IgD-negative memory B cell (primary cell): ENCODE results near the gene NCOA7. TPM values are rescaled to one million over a fixed set of nuclear protein-coding genes. Genes with fewer than 3 reads are reported as not detected.

Experiments used
- H3K27ac Mint-ChIP-seq, 3 donors: one replicate each; pipeline ENCODE4 v1.8.0; 2020 to 2022; ENCODE audit warnings: mild to moderate bottlenecking in 3 of 3, mixed read lengths in 3 of 3, moderate library complexity in 1 of 3
- H3K27me3 Mint-ChIP-seq: one replicate; pipeline ENCODE4 v1.8.0; 2021; ENCODE audit warnings: mixed read lengths
- H3K36me3 Mint-ChIP-seq: one replicate; pipeline ENCODE4 v1.8.0; 2020; ENCODE audit warnings: mild to moderate bottlenecking, mixed read lengths
- H3K4me1 Mint-ChIP-seq, 3 donors: one replicate each; pipeline ENCODE4 v1.8.0; 2020 to 2022; ENCODE audit warnings: mixed read lengths in 3 of 3, mild to moderate bottlenecking in 1 of 3
- H3K4me3 Mint-ChIP-seq, 4 donors: one replicate each; pipeline ENCODE4 v1.8.0; 2020 to 2022; ENCODE audit warnings: mild to moderate bottlenecking in 4 of 4, mixed read lengths in 4 of 4, moderate library complexity in 3 of 4
- H3K9me3 Mint-ChIP-seq, 3 donors: one replicate each; pipeline ENCODE4 v1.8.0; 2020 to 2021; ENCODE audit warnings: mixed read lengths in 3 of 3, mild to moderate bottlenecking in 1 of 3
- polyA plus RNA-seq: library from polyadenylated mRNA; unstranded; fragments of 300-500 nt; fragmentation: Illumina TruSeq; gene quantifications from one replicate; pipeline ENCODE4 v1.2.3, GENCODE V29; 2021

The NCOA7 gene
- polyA plus RNA-seq, 1 donor from 2014 or later, result 35.6 TPM

GRCh38 chr6:125824946-125825771, 34.4 kb downstream of the NCOA7 start:
- Mint-ChIP-seq H3K4me1 (peaks cover 12 to 23% (median 18%) of the 10 kb centered on the region in 3 donors), H3K9me3 (peaks cover 0 to 2% (median 0%) of the 10 kb centered on the region in 3 donors), H3K36me3 (peaks cover 11% of the 10 kb centered on the region), H3K4me3 (no peak overlapping the region), H3K27ac (no peak overlapping the region), H3K27me3 (no peaks in the 10 kb centered on the region)

GRCh38 chr6:125826695-125827463, 36.1 kb downstream of the NCOA7 start:
- Mint-ChIP-seq H3K27ac (no peak overlapping the region), H3K4me3 (peak overlapping the region in 1 of 4 donors; percentile 6), H3K36me3 (peaks cover 10% of the 10 kb centered on the region), H3K9me3 (peaks cover 0 to 2% (median 0%) of the 10 kb centered on the region in 3 donors), H3K27me3 (no peaks in the 10 kb centered on the region), H3K4me1 (peaks cover 22 to 26% (median 25%) of the 10 kb centered on the region in 3 donors)

GRCh38 chr6:125827788-125828320, 37.1 kb downstream of the NCOA7 start:
- Mint-ChIP-seq H3K36me3 (peaks cover 10% of the 10 kb centered on the region), H3K27ac (no peak overlapping the region), H3K9me3 (peaks cover 0 to 2% (median 0%) of the 10 kb centered on the region in 3 donors), H3K27me3 (no peaks in the 10 kb centered on the region), H3K4me1 (peaks cover 22 to 28% (median 28%) of the 10 kb centered on the region in 3 donors), H3K4me3 (no peak overlapping the region)

GRCh38 chr6:125828476-125829039, 37.8 kb downstream of the NCOA7 start:
- Mint-ChIP-seq H3K4me1 (peaks cover 22 to 32% (median 32%) of the 10 kb centered on the region in 3 donors), H3K27ac (no peak overlapping the region), H3K27me3 (no peaks in the 10 kb centered on the region), H3K36me3 (peaks cover 10% of the 10 kb centered on the region), H3K4me3 (no peak overlapping the region), H3K9me3 (peaks cover 0 to 2% (median 0%) of the 10 kb centered on the region in 3 donors)

- Mint-ChIP-seq H3K9me3 (peaks cover 0 to 2% (median 0%) of the 10 kb centered on the region in 3 donors), H3K27me3 (no peaks in the 10 kb centered on the region), H3K36me3 (peaks cover 10% of the 10 kb centered on the region), H3K4me1 (peaks cover 22 to 36% (median 34%) of the 10 kb centered on the region in 3 donors), H3K4me3 (peak overlapping the region in 2 of 4 donors; percentile 17 to 48), H3K27ac (no peak overlapping the region)
Measured at GRCh38 chr6:125829433-125829832, 38.7 kb downstream of the NCOA7 start.

GRCh38 chr6:125831659-125832058, 40.9 kb downstream of the NCOA7 start:
- no peak overlapping the region for H3K4me3 Mint-ChIP-seq
- peaks cover 0 to under 1% (median 0%) of the 10 kb centered on the region in 3 donors for H3K9me3 Mint-ChIP-seq
- peaks cover 13% of the 10 kb centered on the region for H3K36me3 Mint-ChIP-seq
- H3K4me1 Mint-ChIP-seq, result peaks cover 24 to 48% (median 36%) of the 10 kb centered on the region in 3 donors
- H3K27ac Mint-ChIP-seq, result peak overlapping the region in 1 of 3 donors; percentile 36
- no peaks in the 10 kb centered on the region for H3K27me3 Mint-ChIP-seq

- Mint-ChIP-seq H3K36me3 (peaks cover 9% of the 10 kb centered on the region), H3K4me1 (peaks cover 24 to 57% (median 34%) of the 10 kb centered on the region in 3 donors), H3K27me3 (no peaks in the 10 kb centered on the region), H3K27ac (no peak overlapping the region), H3K9me3 (no peaks in the 10 kb centered on the region), H3K4me3 (peak overlapping the region in 1 of 4 donors; percentile 42)
Measured at GRCh38 chr6:125832391-125833117, 41.8 kb downstream of the NCOA7 start.

GRCh38 chr6:125834348-125834747, 43.6 kb downstream of the NCOA7 start:
- H3K27me3 Mint-ChIP-seq, result no peaks in the 10 kb centered on the region
- H3K4me3 Mint-ChIP-seq, result no peak overlapping the region
- H3K4me1 Mint-ChIP-seq, result peaks cover 18 to 62% (median 27%) of the 10 kb centered on the region in 3 donors
- peaks cover 15% of the 10 kb centered on the region for H3K36me3 Mint-ChIP-seq
- H3K27ac Mint-ChIP-seq, result no peak overlapping the region
- no peaks in the 10 kb centered on the region for H3K9me3 Mint-ChIP-seq

- Mint-ChIP-seq H3K9me3 (no peaks in the 10 kb centered on the region), H3K27ac (no peak overlapping the region), H3K27me3 (no peaks in the 10 kb centered on the region), H3K4me1 (peaks cover 18 to 56% (median 22%) of the 10 kb centered on the region in 3 donors), H3K4me3 (peak overlapping the region in 1 of 4 donors; percentile 37), H3K36me3 (peaks cover 15% of the 10 kb centered on the region)
Measured at GRCh38 chr6:125835221-125835744, 44.5 kb downstream of the NCOA7 start.

- Mint-ChIP-seq H3K27ac (no peak overlapping the region), H3K27me3 (no peaks in the 10 kb centered on the region), H3K4me3 (no peak overlapping the region), H3K4me1 (peaks cover 11 to 48% (median 21%) of the 10 kb centered on the region in 3 donors), H3K9me3 (no peaks in the 10 kb centered on the region), H3K36me3 (peaks cover 13% of the 10 kb centered on the region)
Measured at GRCh38 chr6:125836466-125836865, 45.7 kb downstream of the NCOA7 start.

- H3K4me1 Mint-ChIP-seq, result peaks cover 14 to 33% (median 15%) of the 10 kb centered on the region in 3 donors
- peaks cover 15% of the 10 kb centered on the region for H3K36me3 Mint-ChIP-seq
- no peaks in the 10 kb centered on the region for H3K27me3 Mint-ChIP-seq
- H3K27ac Mint-ChIP-seq, result no peak overlapping the region
- no peaks in the 10 kb centered on the region for H3K9me3 Mint-ChIP-seq
- H3K4me3 Mint-ChIP-seq, result no peak overlapping the region
Measured at GRCh38 chr6:125839471-125839870, 48.7 kb downstream of the NCOA7 start.

GRCh38 chr6:125839879-125840278, 49.1 kb downstream of the NCOA7 start:
- Mint-ChIP-seq H3K4me3 (no peak overlapping the region), H3K9me3 (no peaks in the 10 kb centered on the region), H3K27me3 (no peaks in the 10 kb centered on the region), H3K4me1 (peaks cover 14 to 29% (median 15%) of the 10 kb centered on the region in 3 donors), H3K27ac (no peak overlapping the region), H3K36me3 (peaks cover 11% of the 10 kb centered on the region)

- H3K4me3 Mint-ChIP-seq, result no peak overlapping the region
- H3K27ac Mint-ChIP-seq, result no peak overlapping the region
- H3K36me3 Mint-ChIP-seq, result peaks cover 12% of the 10 kb centered on the region
- H3K4me1 Mint-ChIP-seq, result peaks cover 11 to 23% (median 13%) of the 10 kb centered on the region in 3 donors
- H3K9me3 Mint-ChIP-seq, result no peaks in the 10 kb centered on the region
- no peaks in the 10 kb centered on the region for H3K27me3 Mint-ChIP-seq
Measured at GRCh38 chr6:125841356-125842090, 50.8 kb downstream of the NCOA7 start.
